ENCODE data around the gene TMPRSS3. TPM values are rescaled to one million over a fixed set of nuclear protein-coding genes. Genes with fewer than 3 reads are reported as not detected.
"Not testable (repeated sequence)": the region's sequence is repeated elsewhere in the genome, so short reads cannot be mapped to it uniquely, and the experiment has no call there.

Gene TMPRSS3
- total RNA-seq, 1 experiment from 2014 or later: not detected

DNA sequence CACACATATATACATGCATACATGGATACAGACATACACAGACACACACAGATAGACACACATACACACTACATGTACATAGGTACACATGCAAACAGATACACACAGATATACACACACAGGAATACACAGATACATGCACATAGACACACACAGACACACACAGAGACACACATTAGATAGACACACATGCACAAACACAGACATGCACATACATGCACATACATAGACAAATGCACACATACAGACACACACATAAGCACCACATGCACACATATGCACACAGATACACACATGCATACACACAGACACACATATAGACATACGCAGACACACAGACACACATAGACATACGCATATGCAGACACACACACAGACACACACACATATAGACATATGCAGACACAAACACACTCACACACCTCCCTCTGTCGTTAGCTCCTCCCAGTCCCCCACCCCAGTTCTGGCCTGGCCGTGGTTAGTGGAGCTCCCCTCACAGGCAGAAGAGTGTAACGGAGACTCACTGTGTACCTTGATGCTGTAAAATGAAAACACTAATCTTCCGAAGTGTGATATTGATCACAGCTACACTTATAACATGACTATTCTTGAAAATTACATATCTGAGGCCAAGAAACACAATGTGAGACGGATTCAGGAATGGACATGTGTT, 15.5 kb upstream of the TMPRSS3 start:
- H3K36me3 ChIP-seq (ENCODE audit: insufficient read depth, low read length): no peaks in the 10 kb centered on the region

GRCh38 chr21:42409366-42409765, 13.5 kb upstream of the TMPRSS3 start:
- H3K79me2 ChIP-seq (ENCODE audit: low read length): no peaks in the 10 kb centered on the region
- no peak overlapping the region for H3K27ac ChIP-seq (ENCODE audit: low read length)
- no peak for DNase-seq
- H3K4me2 ChIP-seq (ENCODE audit: low read depth, low read length, poor library complexity, severe bottlenecking): no peak overlapping the region
- H3K4me1 ChIP-seq (ENCODE audit: low read length): peaks cover 29% of the 10 kb centered on the region
- H3K27me3 ChIP-seq (ENCODE audit: low read length): no peaks in the 10 kb centered on the region
- no peaks in the 10 kb centered on the region for H3K36me3 ChIP-seq (ENCODE audit: insufficient read depth, low read length)
- H3K9me2 ChIP-seq (replicated peaks; ENCODE audit: insufficient read depth, low read length): no peaks in the 10 kb centered on the region
- H2AFZ ChIP-seq (ENCODE audit: low read length): no peak overlapping the region
- H3K9ac ChIP-seq (ENCODE audit: low read length): no peak overlapping the region
- H4K20me1 ChIP-seq (ENCODE audit: insufficient read depth, low read depth, low read length): no peaks in the 10 kb centered on the region
- no peak overlapping the region for H3K4me3 ChIP-seq (ENCODE audit: low read length)
- no peaks in the 10 kb centered on the region for H3K9me3 ChIP-seq (ENCODE audit: low read length)

More for the DNA sequence above, 15.5 kb upstream of the TMPRSS3 start:
- H4K20me1 ChIP-seq (ENCODE audit: insufficient read depth, low read depth, low read length): no peaks in the 10 kb centered on the region
- DNase-seq: peak; percentile 77
- H3K4me3 ChIP-seq (ENCODE audit: low read length): no peak overlapping the region
- H2AFZ ChIP-seq (ENCODE audit: low read length): no peak overlapping the region
- H3K9me3 ChIP-seq (ENCODE audit: low read length): no peaks in the 10 kb centered on the region
- no peak overlapping the region for H3K9ac ChIP-seq (ENCODE audit: low read length)
- H3K4me2 ChIP-seq (ENCODE audit: low read depth, low read length, poor library complexity, severe bottlenecking): no peak overlapping the region
- no peaks in the 10 kb centered on the region for H3K27me3 ChIP-seq (ENCODE audit: low read length)
- H3K79me2 ChIP-seq (ENCODE audit: low read length): no peaks in the 10 kb centered on the region
- H3K4me1 ChIP-seq (ENCODE audit: low read length): peaks cover 30% of the 10 kb centered on the region
- no peak overlapping the region for H3K27ac ChIP-seq (ENCODE audit: low read length)
- no peaks in the 10 kb centered on the region for H3K9me2 ChIP-seq (replicated peaks; ENCODE audit: insufficient read depth, low read length)

GRCh38 chr21:42408718-42409117, 12.9 kb upstream of the TMPRSS3 start:
- H3K4me3 ChIP-seq (ENCODE audit: low read length); H3K79me2 ChIP-seq (ENCODE audit: low read length); H3K27ac ChIP-seq (ENCODE audit: low read length); H3K9me3 ChIP-seq (ENCODE audit: low read length); H2AFZ ChIP-seq (ENCODE audit: low read length); H3K36me3 ChIP-seq (ENCODE audit: insufficient read depth, low read length); H3K9ac ChIP-seq (ENCODE audit: low read length); H3K4me2 ChIP-seq (ENCODE audit: low read depth, low read length, poor library complexity, severe bottlenecking); H4K20me1 ChIP-seq (ENCODE audit: insufficient read depth, low read depth, low read length); H3K27me3 ChIP-seq (ENCODE audit: low read length); DNase-seq; H3K9me2 ChIP-seq (replicated peaks; ENCODE audit: insufficient read depth, low read length): not testable (repeated sequence)
- peaks cover 32% of the 10 kb centered on the region for H3K4me1 ChIP-seq (ENCODE audit: low read length)

- H3K4me1 ChIP-seq (ENCODE audit: low read length): peaks cover 38% of the 10 kb centered on the region
- no peaks in the 10 kb centered on the region for H3K9me2 ChIP-seq (replicated peaks; ENCODE audit: insufficient read depth, low read length)
- H3K9me3 ChIP-seq (ENCODE audit: low read length): no peaks in the 10 kb centered on the region
- H3K27ac ChIP-seq (ENCODE audit: low read length): no peak overlapping the region
- peak overlapping the region; percentile 43 for H3K4me2 ChIP-seq (ENCODE audit: low read depth, low read length, poor library complexity, severe bottlenecking)
- no peak for DNase-seq
- H3K79me2 ChIP-seq (ENCODE audit: low read length): no peaks in the 10 kb centered on the region
- no peak overlapping the region for H2AFZ ChIP-seq (ENCODE audit: low read length)
- H3K27me3 ChIP-seq (ENCODE audit: low read length): no peaks in the 10 kb centered on the region
- H4K20me1 ChIP-seq (ENCODE audit: insufficient read depth, low read depth, low read length): no peaks in the 10 kb centered on the region
- no peak overlapping the region for H3K4me3 ChIP-seq (ENCODE audit: low read length)
- H3K9ac ChIP-seq (ENCODE audit: low read length): no peak overlapping the region
- H3K36me3 ChIP-seq (ENCODE audit: insufficient read depth, low read length): no peaks in the 10 kb centered on the region
Observed at GRCh38 chr21:42407476-42407875, 11.6 kb upstream of the TMPRSS3 start.

- H3K4me3 ChIP-seq (ENCODE audit: low read length): no peak overlapping the region
- no peak overlapping the region for H3K4me2 ChIP-seq (ENCODE audit: low read depth, low read length, poor library complexity, severe bottlenecking)
- no peaks in the 10 kb centered on the region for H3K27me3 ChIP-seq (ENCODE audit: low read length)
- no peaks in the 10 kb centered on the region for H3K36me3 ChIP-seq (ENCODE audit: insufficient read depth, low read length)
- H3K9me3 ChIP-seq (ENCODE audit: low read length): peaks cover 3% of the 10 kb centered on the region
- H3K9ac ChIP-seq (ENCODE audit: low read length): no peak overlapping the region
- no peaks in the 10 kb centered on the region for H3K79me2 ChIP-seq (ENCODE audit: low read length)
- no peaks in the 10 kb centered on the region for H4K20me1 ChIP-seq (ENCODE audit: insufficient read depth, low read depth, low read length)
- H3K9me2 ChIP-seq (replicated peaks; ENCODE audit: insufficient read depth, low read length): no peaks in the 10 kb centered on the region
- H3K27ac ChIP-seq (ENCODE audit: low read length): no peak overlapping the region
- no peak for DNase-seq
- no peak overlapping the region for H2AFZ ChIP-seq (ENCODE audit: low read length)
- H3K4me1 ChIP-seq (ENCODE audit: low read length): peaks cover 43% of the 10 kb centered on the region
Observed at GRCh38 chr21:42406866-42407265, 11.0 kb upstream of the TMPRSS3 start.

DNA sequence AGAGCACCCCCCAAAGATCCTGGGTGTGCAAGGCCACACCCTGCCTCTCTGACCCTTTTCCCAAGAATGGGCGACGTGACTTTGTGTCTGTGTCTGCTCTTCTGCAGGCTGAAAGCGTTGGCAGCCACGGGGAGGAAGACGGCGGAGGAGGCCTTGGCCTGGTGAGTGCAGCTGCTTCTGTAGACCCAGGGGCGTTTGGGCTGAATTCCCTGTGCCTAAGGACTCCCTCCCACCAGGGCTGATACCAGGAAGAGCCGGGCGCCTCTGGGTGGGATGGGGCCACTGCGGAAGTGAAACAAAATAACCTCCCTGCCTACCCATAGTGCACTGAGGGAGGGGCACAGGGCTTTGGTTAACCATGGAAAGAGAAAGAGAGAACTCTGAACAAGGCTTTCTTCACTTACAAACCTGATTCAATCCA, 10.4 kb upstream of the TMPRSS3 start:
- peak; percentile 47 for DNase-seq
- Histone ChIP-seq H3K27ac (ENCODE audit: low read length) (no peak overlapping the region), H3K79me2 (ENCODE audit: low read length) (no peaks in the 10 kb centered on the region), H3K9ac (ENCODE audit: low read length) (no peak overlapping the region), H3K9me2 (replicated peaks; ENCODE audit: insufficient read depth, low read length) (no peaks in the 10 kb centered on the region), H4K20me1 (ENCODE audit: insufficient read depth, low read depth, low read length) (no peaks in the 10 kb centered on the region), H2AFZ (ENCODE audit: low read length) (no peak overlapping the region), H3K4me2 (ENCODE audit: low read depth, low read length, poor library complexity, severe bottlenecking) (no peak overlapping the region), H3K27me3 (ENCODE audit: low read length) (no peaks in the 10 kb centered on the region; the same call in 1 of the 2 replicates), H3K4me3 (ENCODE audit: low read length) (no peak overlapping the region), H3K4me1 (ENCODE audit: low read length) (peaks cover 48% of the 10 kb centered on the region), H3K9me3 (ENCODE audit: low read length) (peaks cover 7% of the 10 kb centered on the region), H3K36me3 (ENCODE audit: insufficient read depth, low read length) (no peaks in the 10 kb centered on the region; the same call in 1 of the 2 replicates)

GRCh38 chr21:42405064-42406013, 9.5 kb upstream of the TMPRSS3 start:
- no peaks in the 10 kb centered on the region for H4K20me1 ChIP-seq (ENCODE audit: insufficient read depth, low read depth, low read length)
- H3K79me2 ChIP-seq (ENCODE audit: low read length): no peaks in the 10 kb centered on the region
- no peak overlapping the region for H3K4me3 ChIP-seq (ENCODE audit: low read length)
- H2AFZ ChIP-seq (ENCODE audit: low read length): no peak overlapping the region
- H3K27me3 ChIP-seq (ENCODE audit: low read length): no peaks in the 10 kb centered on the region; the same call in 1 of the 2 replicates
- H3K4me2 ChIP-seq (ENCODE audit: low read depth, low read length, poor library complexity, severe bottlenecking): no peak overlapping the region
- no peak for DNase-seq
- H3K9ac ChIP-seq (ENCODE audit: low read length): no peak overlapping the region
- H3K36me3 ChIP-seq (ENCODE audit: insufficient read depth, low read length): no peaks in the 10 kb centered on the region; the same call in 1 of the 2 replicates
- no peak overlapping the region for H3K27ac ChIP-seq (ENCODE audit: low read length)
- H3K4me1 ChIP-seq (ENCODE audit: low read length): peaks cover 56% of the 10 kb centered on the region
- peaks cover 7% of the 10 kb centered on the region for H3K9me3 ChIP-seq (ENCODE audit: low read length)
- no peaks in the 10 kb centered on the region for H3K9me2 ChIP-seq (replicated peaks; ENCODE audit: insufficient read depth, low read length)

DNA sequence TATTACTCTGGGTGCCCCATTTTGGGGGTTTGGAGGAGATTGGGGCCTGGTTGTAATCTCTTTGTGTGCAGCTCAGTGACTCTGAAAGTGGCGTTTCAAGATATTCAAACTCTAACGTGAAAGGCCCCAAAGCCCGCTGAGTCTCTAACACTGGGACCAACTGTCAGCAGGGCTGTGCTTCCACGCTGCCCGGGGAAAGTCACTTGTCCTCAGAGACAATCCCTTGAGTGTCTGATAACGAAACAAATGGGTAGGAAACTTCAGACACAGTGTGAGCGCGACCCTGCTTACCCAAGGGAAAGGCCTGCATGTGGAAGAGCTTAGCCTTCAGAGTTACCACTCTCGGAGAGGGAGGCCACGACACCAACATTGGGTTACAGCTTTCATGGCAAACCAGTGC, 8.7 kb upstream of the TMPRSS3 start:
- Histone ChIP-seq H3K4me3 (ENCODE audit: low read length) (no peak overlapping the region), H4K20me1 (ENCODE audit: insufficient read depth, low read depth, low read length) (no peaks in the 10 kb centered on the region), H3K9ac (ENCODE audit: low read length) (no peak overlapping the region), H3K27ac (ENCODE audit: low read length) (no peak overlapping the region), H3K4me1 (ENCODE audit: low read length) (peaks cover 56% of the 10 kb centered on the region), H3K9me3 (ENCODE audit: low read length) (peaks cover 7% of the 10 kb centered on the region), H3K27me3 (ENCODE audit: low read length) (no peaks in the 10 kb centered on the region; the same call in 1 of the 2 replicates), H3K4me2 (ENCODE audit: low read depth, low read length, poor library complexity, severe bottlenecking) (no peak overlapping the region), H3K36me3 (ENCODE audit: insufficient read depth, low read length) (no peaks in the 10 kb centered on the region; the same call in 1 of the 2 replicates), H3K9me2 (replicated peaks; ENCODE audit: insufficient read depth, low read length) (no peaks in the 10 kb centered on the region), H2AFZ (ENCODE audit: low read length) (no peak overlapping the region), H3K79me2 (ENCODE audit: low read length) (no peaks in the 10 kb centered on the region)
- no peak for DNase-seq
